ENCODE measurements around the gene REXO4. TPM values are rescaled to one million over a fixed set of nuclear protein-coding genes. Genes with fewer than 3 reads are reported as not detected.
"Not testable (repeated sequence)": the region's sequence is repeated elsewhere in the genome, so short reads cannot be mapped to it uniquely, and the experiment has no call there.

Gene REXO4
- total RNA-seq, 1 experiment from 2014 or later, result 27.1 TPM

DNA sequence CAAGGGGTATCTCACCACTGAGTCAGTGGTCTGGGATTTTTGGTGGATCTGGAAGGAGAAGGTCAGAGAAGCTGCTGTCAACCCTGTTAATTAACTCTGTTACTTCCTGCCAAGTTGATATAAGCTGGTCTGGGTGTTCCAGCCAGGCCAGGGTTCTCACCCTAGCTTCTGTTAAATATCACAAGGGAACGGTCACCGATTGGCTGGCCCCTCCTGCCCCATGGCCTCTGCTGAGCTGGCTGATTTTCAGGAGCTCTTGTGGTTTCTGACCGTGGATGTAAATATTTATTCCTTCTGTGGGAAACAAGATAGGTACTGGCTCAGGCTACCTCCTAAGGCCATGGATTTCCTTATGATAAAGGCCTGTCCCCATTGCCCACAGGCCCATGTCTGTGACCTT, 5.4 kb upstream of the REXO4 start:
- no peak for DNase-seq (ENCODE audit: extremely low read depth, low read depth)

DNA sequence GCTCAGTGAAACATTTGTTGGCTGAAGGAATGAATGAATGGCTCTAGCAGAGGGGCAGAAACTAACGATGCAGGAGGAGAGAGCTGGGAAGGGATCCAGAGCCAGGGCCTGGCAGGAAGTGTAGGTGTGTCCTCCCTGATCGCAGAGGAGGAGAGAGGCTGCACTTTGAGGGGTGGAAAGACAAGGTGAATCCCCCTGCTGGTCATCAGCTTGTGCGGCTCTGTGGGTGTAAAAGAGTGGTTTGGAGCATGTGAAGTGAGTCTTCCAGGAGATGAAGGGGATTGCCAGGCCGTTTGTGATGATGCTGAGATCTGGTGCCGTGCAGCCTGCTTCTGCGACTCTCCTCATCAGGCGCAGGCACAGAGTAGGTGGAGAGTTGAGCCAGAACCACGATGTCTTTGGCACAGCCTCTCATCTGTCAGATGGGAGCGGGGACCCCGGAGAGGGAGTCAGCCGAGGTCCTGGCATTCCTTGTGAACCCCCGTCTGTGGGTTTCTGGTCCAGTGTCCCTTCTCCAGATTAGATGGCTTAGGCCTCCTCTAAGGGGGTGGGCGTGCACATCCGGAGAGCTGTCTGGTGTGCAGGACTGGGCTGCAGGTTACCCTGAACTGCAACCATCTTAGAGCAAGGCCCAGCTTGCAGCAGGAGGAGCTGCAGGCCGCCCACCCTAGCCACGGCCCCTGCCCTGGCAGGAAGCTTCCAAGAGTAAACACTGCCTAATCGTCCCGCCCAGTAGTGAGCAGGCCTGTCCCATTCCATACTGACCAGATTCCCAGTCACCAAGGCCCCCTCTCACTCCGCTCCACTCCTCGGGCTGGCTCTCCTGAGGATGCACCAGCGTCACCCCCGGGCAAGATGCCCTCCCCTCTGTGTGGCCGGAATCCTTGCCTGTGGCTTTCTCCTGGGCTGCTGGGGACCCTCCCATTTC, 4.1 kb upstream of the REXO4 start, which contains the start of gene ADAMTS13:
TSS of gene ADAMTS13 (plus strand) at position 753 of the 928 bp plus-strand sequence. CDS start at position 830, 77 bp downstream.
- DNase-seq (ENCODE audit: extremely low read depth, low read depth), result no peak

DNA sequence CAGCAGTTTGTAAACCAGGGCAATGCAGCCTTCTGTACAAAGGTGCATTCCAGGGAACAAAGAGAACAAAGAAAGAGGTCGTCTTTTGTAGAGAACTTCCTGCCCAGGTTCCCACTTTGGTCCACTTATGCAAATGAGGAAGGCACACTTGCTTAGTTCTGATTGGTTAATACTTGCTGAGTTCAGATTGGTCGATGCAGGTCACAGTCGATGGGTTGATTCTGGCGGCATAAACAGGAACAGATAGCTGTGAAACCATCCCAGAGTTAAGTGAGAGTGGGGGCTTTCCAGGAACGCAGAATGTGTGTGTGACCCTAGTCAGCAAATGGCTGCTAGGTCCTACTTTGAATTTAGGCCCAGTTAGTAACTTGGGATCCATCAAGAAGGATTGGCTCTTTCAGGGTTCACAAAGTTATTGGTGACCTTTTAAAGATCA, 2.6 kb upstream of the REXO4 start:
- no peak for DNase-seq (ENCODE audit: extremely low read depth, low read depth)

DNA sequence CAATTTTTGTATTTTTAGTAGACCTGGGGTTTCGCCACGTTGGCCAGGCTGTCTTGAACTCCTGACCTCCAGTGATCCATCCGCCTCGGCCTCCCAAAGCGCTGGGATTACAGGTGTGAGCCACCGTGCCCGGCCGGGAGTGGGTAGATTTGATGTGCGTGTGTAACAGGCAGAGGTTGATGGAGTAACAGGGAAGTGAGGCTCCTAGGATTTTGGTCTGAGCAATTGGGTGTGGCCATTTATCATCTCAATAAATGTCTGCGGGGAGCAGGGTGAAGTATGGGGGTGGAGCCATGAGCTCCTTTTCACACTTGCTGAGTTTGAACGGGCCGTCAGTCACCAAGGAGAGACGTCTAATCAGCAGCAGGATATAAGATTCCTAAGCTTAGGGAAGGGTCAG, 1.2 kb upstream of the REXO4 start:
- no peak for DNase-seq (ENCODE audit: extremely low read depth, low read depth)

DNA sequence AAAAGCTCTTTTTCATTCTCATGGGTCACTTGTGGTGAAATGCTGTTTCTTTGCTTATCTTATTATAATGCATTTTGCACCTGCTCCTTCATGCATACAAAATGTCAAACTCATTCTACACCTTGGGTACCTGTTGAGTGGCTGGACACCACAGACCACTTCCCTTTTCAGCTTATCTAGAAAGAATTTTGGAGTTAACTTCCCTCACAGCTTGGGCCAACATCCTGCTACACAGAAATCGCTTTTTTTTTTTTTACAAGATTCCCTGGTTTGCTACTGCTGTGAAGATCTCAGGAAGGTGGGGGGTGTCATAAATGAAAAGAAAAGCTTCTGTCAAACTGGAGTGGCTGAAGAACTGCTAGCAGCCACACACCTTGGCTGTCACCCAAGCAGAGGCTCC, 2.6 kb downstream of the REXO4 start:
- DNase-seq (ENCODE audit: extremely low read depth, low read depth), result no peak

DNA sequence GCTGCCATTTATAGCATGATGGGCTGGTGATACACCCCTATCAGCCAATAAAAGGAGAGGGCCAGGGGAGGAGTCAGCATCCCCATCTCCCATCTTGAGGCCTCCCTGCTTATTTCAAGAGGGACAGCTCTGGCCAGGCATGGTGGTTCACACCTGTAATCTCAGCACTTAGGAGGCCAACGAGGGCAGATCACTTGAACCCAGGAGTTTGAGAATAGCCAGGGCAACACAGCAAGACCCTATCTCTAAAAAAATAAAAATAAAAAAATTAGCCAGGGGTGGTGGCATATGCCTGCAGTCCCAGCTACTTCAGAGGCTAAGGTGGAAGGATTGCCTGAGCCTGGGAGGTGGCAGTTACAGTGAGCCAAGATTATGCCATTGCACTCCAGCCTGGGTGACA, 9.8 kb downstream of the REXO4 start:
- DNase-seq (ENCODE audit: extremely low read depth, low read depth), result no peak

DNA sequence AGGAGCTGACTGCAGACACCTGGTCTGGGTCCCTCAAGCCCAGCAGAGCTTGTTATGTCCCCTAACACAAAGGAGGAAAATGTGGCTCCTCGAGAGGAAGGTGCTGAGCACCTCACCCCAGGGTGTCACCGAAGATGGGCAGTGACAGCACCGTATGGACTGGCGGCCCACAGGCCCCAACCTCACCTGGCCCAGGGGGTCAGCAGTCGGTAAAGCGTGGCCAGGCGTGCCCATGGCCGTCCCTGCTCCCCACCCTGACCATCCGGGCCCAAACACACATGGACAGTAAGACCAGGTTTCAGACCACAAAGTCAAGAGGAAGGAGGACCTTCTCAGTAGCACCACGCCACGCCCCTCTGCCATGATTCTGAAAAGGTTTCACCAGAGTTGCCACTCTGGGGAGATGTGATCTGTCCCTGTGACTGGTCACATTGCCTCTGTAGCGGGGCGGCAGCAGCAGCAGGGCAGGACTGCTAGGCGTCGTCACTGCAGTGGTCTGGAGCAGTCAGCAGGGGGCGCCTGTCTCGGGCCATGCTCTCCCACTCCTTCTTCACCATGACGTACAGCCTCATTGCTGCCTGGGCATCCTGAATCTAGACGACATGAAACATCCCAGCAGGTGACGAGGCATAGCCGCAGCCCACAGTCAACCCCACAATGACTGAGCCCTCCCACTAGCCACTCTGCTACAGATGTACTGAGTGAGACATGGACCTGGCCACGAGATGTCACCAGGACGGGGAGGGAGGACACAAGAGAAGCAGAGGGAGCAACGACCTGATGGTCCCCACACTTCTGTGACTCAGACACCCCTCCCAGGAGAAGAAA, 11.1 kb downstream of the REXO4 start:
- peak; percentile 69 for DNase-seq (ENCODE audit: extremely low read depth, low read depth)

DNA sequence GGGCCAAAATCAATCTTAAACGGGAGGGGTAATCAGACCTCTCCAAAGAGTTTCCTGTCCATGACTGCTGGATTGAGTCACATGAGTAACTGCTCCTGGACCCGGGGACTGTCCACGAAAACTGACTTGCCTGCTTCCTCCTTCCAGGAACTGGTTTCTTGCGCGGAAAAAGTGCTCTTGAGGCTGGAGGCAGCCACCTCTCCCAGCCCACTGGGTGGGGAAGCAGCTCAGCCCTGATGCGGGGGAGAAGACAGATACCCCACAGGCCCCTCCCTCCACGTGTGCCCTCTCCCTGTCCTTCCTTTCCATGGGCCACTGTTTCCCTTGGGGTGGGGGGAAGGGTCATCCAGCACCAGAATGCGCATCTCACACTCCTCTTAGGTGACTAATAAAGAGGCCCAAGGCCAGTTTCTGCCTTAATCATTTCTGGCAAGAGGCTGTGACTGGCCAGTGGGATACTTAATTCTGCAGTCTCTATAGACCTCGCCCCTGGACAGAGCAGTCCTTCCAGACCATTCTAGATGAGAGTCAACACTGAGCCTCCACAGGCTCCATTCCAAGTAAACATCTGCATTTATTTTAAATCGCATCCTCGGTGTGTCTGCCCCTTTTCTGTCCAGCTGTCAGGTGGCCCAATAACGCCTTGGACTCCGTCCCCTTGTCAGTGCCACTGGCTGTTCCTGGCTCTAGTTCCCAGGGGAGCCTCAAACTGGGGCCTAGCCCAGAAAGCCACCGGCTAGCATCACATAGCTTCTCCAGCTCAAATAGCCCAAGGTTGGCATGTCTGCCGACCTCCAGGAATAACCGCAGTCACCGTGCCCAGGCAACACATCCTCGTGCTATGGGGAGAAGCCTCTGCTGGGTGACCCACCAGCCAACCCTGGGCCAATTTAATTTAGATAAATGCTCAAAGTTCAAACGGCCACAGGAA, 12.0 kb downstream of the REXO4 start:
- DNase-seq (ENCODE audit: extremely low read depth, low read depth), result no peak

DNA sequence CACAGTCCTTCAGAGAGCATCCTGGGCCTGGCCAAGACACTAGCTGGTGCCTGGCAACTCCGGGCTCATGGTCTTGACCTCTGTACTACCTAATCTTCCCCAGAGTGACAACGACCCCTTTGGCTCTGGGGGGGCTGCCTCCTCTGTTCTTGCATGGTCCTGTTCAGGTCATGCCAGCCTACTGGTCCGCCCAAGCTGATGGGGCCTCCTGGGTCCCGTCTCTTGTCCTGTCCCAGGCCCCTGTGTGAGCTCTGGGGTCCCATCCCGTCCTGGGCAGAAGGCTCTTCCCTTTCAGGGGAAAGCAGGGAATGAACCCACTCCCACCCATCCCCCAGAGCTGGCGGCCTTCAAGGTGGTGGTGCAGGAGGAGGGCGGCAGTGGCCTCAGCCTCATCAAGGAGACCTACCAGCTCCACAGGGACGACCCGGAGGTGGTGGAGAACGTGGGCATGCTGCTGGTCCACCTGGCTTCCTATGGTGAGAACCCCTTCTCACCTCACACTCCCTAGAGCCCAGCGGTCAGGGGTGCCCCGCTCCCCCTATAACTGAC, 13.3 kb downstream of the REXO4 start:
- no peak for DNase-seq (ENCODE audit: extremely low read depth, low read depth)

DNA sequence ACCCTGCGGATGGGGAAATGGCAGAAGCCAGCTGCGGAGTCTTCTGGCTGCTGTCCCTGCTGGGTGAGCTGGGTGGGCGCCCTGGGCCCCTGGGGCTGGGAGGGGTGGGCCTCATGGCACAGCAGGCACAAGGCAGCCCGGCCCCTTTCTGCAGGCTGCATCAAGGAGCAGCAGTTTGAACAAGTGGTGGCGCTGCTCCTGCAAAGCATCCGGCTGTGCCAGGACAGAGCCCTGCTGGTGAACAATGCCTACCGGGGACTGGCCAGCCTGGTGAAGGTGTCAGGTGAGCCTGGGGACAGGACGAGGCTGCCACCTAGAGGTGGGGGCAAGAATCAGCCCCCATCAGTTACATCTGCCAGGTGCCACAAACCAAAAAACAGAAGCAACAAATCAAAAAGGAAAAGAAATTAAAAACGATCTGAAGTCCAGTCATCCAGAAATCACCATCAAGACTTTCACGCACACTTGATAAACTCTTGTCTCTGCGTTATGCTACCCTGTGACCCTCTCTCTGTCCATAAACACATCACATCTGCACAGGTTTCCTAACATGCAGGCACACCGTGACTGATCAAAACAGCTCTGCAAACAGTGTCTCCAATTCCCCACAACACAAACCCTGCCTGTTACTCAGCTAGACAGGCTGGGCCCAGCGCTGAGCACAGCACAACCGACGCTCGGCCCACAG, 13.9 kb downstream of the REXO4 start:
- DNase-seq (ENCODE audit: extremely low read depth, low read depth), result peak; percentile 21

DNA sequence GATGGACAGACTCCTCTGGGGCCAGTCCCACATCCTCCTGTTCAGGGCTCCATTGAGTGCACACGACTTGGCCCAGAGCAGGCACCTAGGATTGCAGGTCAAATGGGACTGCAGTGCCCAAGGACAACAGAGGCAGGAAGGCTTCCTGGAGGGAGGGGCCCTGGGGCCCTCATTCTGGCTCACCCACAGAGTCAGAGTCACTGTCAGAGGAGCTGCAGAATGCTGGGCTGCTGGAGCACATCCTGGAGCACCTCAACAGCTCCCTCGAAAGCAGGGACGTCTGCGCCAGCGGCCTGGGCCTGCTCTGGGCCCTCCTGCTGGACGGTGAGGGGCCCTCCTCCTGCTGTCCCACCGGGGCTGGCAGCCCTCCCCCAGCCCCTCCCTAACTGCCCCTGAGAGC, 15.1 kb downstream of the REXO4 start:
- no peak for DNase-seq (ENCODE audit: extremely low read depth, low read depth)

DNA sequence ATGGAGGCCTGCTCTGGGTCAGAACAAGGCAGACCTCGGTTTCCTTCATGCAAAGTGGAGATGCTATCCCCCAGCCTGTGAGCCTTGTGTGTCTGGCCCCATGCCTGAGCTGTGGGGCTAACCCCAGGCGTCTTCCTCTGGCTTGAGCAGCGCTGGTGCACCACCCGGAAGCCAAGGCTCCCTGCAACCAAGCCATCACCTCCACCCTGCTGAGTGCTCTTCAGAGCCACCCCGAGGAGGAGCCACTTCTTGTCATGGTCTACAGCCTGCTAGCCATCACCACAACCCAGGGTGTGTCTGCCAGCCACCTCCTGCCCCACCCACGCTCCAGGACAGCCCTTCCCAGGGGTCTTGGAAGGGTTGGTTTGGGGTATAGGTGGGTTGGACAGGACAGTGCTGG, 16.2 kb downstream of the REXO4 start:
- no peak for DNase-seq (ENCODE audit: extremely low read depth, low read depth)

DNA sequence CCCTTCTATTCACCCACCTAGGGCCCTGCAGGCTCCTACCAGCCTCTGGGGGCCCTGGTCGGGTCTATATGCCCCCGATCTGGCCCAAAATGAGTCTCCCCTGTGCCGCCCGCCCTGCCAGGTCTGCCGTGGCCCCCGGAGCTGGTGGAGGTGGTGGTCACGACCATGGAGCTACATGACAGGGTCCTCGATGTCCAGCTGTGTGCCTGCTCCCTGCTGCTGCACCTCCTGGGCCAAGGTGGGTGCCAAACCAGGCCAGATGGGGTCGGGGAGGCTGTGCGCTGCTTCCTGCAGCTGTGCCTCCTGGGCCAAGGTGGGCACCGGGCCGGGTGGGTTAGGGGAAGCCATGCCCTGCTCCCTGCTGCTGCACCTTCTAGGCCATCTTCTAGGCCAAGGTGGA, 17.5 kb downstream of the REXO4 start:
- no peak for DNase-seq (ENCODE audit: extremely low read depth, low read depth)

DNA sequence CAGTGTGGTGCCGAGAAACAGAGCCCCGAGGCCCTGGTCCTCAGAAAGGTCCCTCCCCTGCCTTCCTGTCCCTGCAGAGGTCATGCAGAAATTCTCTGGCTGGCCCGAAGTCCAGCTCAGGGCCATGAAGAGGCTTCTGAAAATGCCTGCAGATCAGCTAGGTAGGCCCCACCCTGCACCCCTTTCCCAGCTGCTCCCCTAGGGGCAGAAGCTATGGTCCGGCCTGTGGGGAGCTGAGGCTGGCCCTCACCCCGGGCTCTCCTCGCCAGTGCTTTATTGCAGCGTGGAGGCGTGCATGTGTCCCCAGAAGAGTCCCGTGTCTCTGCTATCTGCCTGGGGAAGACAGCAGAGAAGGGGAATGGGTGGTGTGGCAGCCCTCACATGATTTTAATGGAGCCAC, 19.9 kb downstream of the REXO4 start:
- DNase-seq (ENCODE audit: extremely low read depth, low read depth), result no peak

DNA sequence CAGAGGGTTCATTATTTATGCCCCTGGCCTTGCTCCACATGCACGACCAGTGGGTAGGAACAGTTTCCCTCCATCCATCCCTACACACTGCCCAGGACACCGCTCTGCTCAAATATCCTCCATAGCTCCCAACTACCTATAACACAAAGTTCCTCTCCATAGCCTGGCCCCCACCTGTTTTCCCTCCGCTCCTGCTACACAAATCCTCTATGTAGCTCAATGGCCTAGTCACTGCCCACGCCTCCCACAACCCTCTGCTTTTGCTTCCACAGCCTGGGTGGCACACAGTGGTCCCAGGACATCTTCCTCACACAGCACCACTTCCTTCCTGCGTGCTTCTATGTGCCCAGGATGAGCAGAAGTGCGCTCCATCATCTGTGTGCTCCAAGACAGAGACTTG, 20.4 kb downstream of the REXO4 start:
- DNase-seq (ENCODE audit: extremely low read depth, low read depth), result no peak

DNA sequence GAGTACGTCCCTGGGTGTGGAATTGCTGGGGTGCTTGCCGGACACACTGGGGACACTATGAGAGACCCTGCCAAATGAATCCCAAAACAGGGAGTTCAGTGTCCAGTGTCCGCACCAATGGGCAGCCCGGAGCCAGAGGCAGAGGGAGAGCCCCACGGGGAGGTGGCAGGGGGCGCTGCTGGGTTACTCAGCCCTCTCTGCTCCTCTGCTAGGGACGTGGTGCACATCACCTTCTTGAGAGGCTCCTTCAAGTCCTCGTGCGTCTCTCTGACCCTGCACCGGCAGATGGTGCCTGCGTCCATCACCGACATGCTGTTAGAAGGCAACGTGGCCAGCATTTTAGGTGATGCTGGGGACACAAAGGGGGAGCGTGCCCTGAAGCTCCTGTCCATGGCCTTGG, 20.9 kb downstream of the REXO4 start:
- DNase-seq (ENCODE audit: extremely low read depth, low read depth), result no peak

DNA sequence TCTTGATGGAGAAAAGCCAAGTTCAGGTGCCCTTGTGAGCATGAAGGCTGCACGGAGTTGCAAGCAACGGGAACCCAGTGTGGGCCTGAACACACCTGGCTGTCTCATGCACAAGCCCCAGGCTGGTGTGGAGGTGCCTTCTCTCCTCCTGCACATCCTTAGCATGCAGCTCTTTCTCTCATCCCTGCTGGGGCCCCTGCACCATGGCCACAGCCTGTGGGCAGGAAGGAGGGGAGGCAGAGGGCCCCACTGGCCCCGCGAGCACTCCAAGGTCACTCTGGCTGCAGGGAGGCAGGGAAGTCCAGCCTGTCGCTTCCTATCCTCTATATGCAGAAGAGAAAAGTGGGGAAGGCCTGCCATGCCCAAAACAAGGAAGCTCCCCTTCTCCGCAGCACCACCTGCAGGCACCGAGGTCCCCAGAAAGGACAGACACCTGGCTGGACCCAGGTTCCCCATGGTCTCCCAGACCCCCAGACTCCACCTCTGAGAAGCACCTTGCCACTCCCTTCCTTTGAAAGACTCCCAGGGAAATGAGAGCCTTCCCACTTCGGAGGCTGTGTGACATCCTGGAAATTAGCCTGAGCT, 23.0 kb downstream of the REXO4 start:
- no peak for DNase-seq (ENCODE audit: extremely low read depth, low read depth)

DNA sequence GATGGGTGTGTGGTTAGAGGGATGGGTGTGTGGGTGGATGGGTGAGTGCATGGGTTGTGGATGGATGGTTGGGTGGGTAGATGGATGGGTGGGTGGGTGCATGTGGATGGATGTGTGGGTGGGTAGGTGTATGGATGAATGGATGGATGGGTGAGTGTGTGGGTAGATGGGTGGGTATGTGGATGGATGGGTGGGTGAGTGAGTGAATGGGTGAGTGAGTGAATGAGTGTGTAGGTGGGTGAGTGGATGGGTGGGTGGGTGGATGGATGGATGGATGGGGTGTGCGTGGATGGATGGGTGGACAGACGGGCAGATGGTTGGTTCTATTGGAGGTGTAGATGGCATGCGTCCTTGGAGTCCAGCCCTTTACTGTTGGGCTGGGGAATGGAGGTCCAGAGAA, 24.4 kb downstream of the REXO4 start:
- DNase-seq (ENCODE audit: extremely low read depth, low read depth), result no peak

DNA sequence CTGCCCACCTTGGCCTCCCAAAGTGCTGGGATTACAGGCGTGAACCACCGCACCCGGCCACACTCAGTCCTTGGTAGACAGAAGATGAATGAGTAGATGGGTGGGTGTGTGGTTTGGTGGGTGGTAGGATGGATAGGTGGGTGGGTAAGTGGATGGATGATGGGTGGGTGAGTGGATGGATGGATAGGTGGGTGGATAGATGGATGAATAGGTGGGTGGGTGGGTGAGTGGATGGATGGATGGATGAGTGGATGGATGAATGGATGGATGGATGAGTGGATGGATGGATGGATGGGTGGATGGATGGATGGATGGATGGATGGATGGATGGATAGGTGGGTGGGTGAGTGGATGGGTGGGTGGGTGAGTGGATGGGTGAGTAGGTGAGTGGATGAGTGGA, 25.5 kb downstream of the REXO4 start:
- DNase-seq (ENCODE audit: extremely low read depth, low read depth), result not testable (repeated sequence)
